COLO668 (cell line): ENCODE data around the gene PHC3.

Source experiments
- DNase-seq: peaks from one replicate; lab custom pipeline; 2025; ENCODE audit not compliant: unreplicated experiment; lab: John Stamatoyannopoulos, UW

The PHC3 gene

GRCh38 chr3:170044795-170045244, 136.7 kb downstream of the PHC3 start:
- DNase-seq: no peak

DNA sequence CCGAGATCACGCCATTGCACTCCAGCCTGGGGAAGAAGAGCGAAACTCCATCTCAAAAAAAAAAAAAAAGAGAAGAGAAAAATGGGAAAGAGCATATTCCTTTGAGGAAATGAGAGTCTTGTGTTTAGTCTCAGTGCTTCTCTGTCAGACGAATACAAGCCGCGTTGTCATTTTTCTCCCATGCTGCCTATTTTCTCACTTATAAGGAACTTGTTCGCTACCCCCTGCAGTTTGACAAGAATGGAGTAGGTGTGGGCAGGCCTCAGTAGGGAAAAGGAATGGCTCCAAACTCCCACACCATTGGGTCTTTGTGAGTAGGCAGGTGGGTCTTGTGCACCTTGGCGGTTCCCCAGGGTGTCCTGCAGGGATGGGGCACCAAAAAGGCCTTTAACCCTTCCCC, 137.3 kb downstream of the PHC3 start:
- DNase-seq: no peak

DNA sequence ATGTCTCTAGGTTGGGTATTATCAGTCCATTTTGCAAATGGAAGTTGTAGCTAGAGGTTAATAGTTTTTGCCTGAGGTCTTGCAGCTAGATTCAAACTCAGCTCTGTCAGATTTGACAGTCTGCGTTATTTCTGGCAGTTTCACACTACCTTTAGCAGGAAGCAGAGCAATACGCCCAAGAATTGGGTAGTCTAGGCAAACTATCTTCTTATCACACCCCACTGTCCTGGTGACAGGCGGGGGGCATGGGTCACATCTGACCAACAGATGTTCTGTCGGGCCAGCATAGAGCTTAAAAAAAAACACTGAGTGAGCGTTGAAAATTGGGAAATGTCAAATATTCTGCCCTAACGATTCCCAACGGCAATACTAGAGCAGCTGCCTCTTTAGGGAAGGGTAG, 138.0 kb downstream of the PHC3 start:
- DNase-seq: no peak

GRCh38 chr3:170040418-170040817, 141.1 kb downstream of the PHC3 start:
- no peak for DNase-seq

DNA sequence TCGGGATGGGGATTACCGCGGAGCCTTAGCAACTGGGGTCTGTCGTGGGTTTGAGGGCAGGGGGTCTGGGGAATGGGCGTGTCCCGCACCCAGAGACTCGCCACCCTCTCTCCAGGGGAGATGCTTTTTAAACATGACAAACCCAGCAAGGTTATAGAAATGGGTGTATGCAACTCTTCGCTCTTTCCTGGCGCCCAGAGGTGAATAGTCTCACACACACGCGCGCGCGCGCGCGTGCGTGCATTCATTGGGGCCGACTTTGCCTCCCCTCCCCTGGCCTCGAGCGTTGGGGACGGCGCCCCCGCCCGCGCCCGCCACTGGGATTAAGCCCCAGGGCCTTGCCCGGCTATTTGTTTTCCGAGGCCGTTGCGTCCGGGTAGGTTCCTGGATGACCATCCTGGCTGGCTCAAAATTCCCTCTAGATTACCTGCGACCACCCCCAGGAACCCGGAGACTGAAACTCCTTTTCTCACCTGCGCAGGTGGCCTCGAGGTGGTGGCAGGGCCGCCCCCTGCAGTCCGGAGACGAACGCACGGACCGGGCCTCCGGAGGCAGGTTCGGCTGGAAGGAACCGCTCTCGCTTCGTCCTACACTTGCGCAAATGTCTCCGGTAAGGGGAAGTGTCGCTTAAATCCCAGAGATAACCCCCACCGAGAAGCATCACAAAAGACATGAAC, 143.0 kb downstream of the PHC3 start:
- DNase-seq: peak; percentile 63
